T-helper 2 cell treated with Interferon-gamma antibody and Interleukin-4, amounts not matched to agents 100 ng/mL and 5 ng/mL, for 36 hours (primary cell): ENCODE data around the gene AKTIP. TPM values are rescaled to one million over a fixed set of nuclear protein-coding genes. Genes with fewer than 3 reads are reported as not detected.

Experiments used
- intact Hi-C: fragments of 100-400 bp; cut with micrococcal nuclease; formaldehyde crosslinking; loops from one replicate; pipeline ENCODE4 v1.15.1; 2023
- total RNA-seq: library from RNA; stranded (reverse); gene quantifications from 2 replicates; pipeline ENCODE4 v1.2.3, GENCODE V29; 2022

The AKTIP gene
- total RNA-seq, 1 donor from 2014 or later = 57.0 TPM

DNA sequence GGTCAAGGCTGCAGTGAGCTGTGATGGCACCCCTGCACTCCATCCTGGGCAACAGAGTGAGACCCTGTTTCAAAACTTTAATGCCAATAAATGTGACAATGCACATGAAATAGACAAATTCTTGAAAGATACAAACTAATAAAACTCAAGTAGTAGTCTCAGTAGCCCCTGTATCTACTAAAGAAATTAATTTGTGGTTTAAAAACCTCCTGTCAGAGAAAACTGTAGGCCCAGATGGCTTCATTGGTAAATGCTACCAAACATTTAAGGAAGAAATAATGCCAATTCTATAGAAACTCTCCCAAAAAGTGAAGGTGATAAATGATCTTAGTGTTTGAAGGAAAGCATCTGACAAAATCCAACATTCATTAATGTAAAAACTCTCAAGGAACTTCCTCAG is 16.8 kb downstream of the AKTIP start:
- intact Hi-C loops = no loop called here

GRCh38 chr16:53484542-53484941 is 18.5 kb downstream of the AKTIP start:
- intact Hi-C loops = no loop called here

GRCh38 chr16:53482123-53482522 is 20.9 kb downstream of the AKTIP start:
- intact Hi-C loops = no loop called here

GRCh38 chr16:53480394-53480793 is 22.6 kb downstream of the AKTIP start:
- intact Hi-C loops = no loop called here

- intact Hi-C loops = no loop called here
Measured at GRCh38 chr16:53478965-53479364, 24.0 kb downstream of the AKTIP start.

- intact Hi-C loops = loop anchor here (2.0 kb wide), 2 partner anchors 20 to 26 kb away; partner anchors contain the start of gene AKTIP
Measured at GRCh38 chr16:53476867-53477266, 26.1 kb downstream of the AKTIP start.

DNA sequence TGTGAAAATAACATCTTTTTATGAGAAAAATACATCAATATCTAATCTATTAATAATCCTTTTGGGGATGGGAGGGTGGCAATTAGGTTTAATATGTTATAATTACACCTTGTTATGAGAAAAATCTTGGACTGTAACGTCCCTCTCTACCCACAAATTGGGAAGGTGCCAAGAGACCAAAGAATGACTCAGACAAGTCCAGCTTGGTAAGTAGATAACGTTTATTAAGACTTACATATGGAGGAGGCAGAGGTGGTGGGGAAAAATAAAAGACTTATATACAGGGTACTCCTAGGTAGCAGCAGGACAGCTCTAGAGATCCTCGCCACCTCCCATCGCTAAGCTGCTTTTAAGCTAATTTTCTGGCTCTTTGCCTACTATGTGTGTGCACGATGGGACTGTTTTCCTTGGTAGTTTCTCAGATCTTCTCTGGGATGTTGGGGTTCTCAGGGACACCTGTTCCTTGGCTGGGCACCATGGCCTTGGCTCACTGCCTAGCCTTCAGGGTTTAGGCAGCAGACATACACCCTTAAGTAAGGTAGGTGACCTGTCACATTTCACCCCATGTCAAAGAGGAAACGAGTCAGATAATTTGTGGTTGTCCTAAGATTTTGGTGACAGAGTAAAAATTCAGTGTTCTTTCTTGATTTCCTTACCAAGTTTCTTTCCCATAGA is 37.3 kb downstream of the AKTIP start:
- intact Hi-C loops = no loop called here

- intact Hi-C loops = loop anchor here (5.0 to 10.0 kb wide), 2 partner anchors 404 to 454 kb away; partner anchors contain the start of genes CHD9 and CHD9NB
Measured at GRCh38 chr16:53458635-53459034, 44.4 kb downstream of the AKTIP start.

GRCh38 chr16:53457670-53458069 is 45.3 kb downstream of the AKTIP start:
- intact Hi-C loops = loop anchor here (1.0 to 10.0 kb wide), 5 partner anchors 19 to 455 kb away; partner anchors contain the start of genes CHD9 and CHD9NB

GRCh38 chr16:53456625-53457024 is 46.4 kb downstream of the AKTIP start:
- intact Hi-C loops = loop anchor here (1.0 to 10.0 kb wide), 6 partner anchors 20 to 456 kb away; partner anchors contain the start of genes AKTIP, CHD9 and CHD9NB

DNA sequence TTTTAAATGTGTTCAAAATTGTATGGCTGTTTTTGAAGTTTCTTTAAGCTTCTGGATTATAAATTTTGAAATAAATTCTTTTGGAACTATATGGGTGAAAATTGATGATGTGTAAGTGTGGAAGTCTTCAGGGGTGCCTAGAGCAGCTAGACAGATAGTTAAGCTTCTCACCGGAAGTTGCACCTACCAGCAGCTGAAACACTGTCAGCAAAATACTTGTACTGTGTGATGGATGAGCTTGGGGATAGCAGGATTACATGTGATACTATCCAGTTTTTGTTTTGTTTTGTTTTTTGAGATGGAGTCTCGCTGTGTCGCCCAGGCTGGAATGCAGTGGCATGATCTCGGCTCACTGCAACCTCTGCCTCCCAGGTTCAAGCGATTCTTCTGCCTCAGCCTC is 49.1 kb downstream of the AKTIP start:
- intact Hi-C loops = loop anchor here (10.0 kb wide), 1 partner anchor 399 kb away; the partner anchor contains the start of genes CHD9 and CHD9NB

DNA sequence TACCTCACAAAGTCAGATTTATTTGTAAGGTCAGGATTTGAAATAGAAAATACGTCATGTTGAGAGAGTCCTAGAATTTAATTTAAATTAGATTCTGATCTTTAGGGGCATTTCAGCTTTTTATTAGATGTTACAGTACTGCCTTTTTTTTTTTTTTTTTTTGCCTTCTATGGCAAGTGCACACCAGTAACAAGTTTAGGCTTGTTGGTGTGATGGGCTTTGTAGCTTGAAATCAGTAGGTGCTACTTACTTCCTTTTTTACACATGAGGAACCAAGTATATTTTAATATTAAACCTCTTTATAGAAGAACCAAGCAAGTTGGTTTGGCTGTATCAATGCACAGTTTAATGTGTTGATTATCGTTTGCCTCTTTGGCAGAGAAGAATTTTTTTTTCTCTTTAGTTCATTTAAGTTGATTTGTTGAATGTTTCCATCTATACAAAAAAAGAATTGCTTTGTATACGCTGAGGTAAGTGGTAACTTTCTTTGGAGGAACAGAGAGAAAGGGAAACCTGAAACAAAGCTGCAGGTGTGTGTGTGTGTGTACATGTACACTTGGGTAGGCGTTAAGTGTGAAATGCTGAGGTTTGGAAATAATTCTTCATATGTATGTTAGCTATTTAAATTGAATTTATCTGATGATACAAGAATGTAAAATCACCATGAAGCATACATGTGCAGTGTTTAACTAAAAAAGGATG is 53.0 kb downstream of the AKTIP start:
- intact Hi-C loops = loop anchor here (10.0 kb wide), 1 partner anchor 395 kb away; the partner anchor contains the start of genes CHD9 and CHD9NB

DNA sequence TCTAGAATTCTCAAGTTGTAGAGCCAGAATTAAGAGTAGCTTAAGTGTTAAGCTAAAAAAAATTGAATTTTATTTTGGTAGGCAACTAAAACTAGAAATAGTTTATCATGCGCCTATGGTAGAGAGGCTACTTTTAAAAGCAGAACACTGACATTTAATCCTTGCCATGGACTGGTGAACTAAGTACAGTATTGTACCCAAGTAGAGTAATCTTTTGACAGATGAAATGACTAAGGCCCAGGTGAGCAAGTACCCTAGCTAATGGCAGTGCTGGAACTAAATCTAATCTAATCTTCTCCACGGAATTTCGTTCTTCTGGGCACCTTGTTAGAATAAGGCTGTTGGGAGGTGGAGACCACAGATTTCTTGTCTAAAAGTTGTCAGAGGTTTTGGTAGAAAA is 56.9 kb downstream of the AKTIP start:
- intact Hi-C loops = no loop called here

DNA sequence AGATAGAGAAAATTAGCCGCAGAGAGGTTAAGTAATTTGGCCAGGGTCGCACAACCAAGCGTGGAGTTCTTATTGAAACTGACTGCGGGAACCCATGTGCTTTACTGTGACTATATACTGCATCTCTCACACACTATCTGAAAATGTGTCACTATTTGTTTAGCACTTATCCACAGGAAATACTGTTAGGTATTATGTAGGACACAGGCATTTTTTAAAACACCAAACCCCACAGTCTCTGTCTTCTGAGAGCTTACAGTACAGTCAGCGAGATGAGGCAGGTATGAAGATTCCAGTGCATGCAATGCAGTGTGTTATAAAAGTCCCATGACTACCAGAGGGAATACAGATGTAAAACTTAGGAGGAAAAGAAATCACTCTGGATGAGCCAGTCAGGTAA is 57.5 kb downstream of the AKTIP start:
- intact Hi-C loops = no loop called here

Other genes with a start within 250 kb of the AKTIP start
- 165 and 168 TPM in 2 replicates for gene RBL2, start 68.7 kb downstream of the AKTIP start, total RNA-seq
- gene RPGRIP1L, start 200.7 kb upstream of the AKTIP start, total RNA-seq = 6.0 and 7.2 TPM in 2 replicates
- 65.3 and 66.4 TPM in 2 replicates for gene FTO, start 200.9 kb upstream of the AKTIP start, total RNA-seq